SK-N-SH (cell line): ENCODE measurements around the gene NUPR2. TPM values are rescaled to one million over a fixed set of nuclear protein-coding genes. Genes with fewer than 3 reads are reported as not detected.

Source experiments
- CTCF ChIA-PET: fragments of 300-600, 350-600 bp; formaldehyde crosslinking; extraction: SDS; loops from one replicate; lab custom pipeline; 2021; lab: Yijun Ruan, JAX
- POLR2A ChIA-PET: fragments of 350-600 bp; sonication (Branson Sonifier 250); formaldehyde crosslinking; extraction: SDS; loops from one replicate; lab custom pipeline; 2020; ENCODE audit warnings: antibody characterized with exemption, inconsistent platforms; lab: Yijun Ruan, JAX
- DNase-seq: peaks from one replicate; pipeline ENCODE4 v3.0.0; 2012
- H2AFZ ChIP-seq: fragments of 200-600 bp; sonication (generic); 2 replicates; pipeline ENCODE4 v1.8.1; 2016; ENCODE audit warnings: antibody characterized with exemption, mild to moderate bottlenecking, low read depth
- H3F3A ChIP-seq: fragments of 200-600 bp; sonication (generic); replicated peaks from 2 replicates; pipeline ENCODE3; 2016; ENCODE audit warnings: antibody characterized with exemption, mild to moderate bottlenecking; ENCODE audit not compliant: insufficient read depth
- H3K27ac ChIP-seq, 2 experiments: fragments of 200-500 bp in 1 of 2; fragments of 200-600 bp in 1 of 2; sonication (Bioruptor generic) in 1 of 2; sonication (generic), shearing (Covaris generic) in 1 of 2; 2 replicates each; pipeline versions ENCODE4 v1.5.1 to v1.6.1; 2014 to 2016; ENCODE audit warnings: low read depth in 2 of 2, inconsistent platforms in 1 of 2, low read length in 1 of 2, mild to moderate bottlenecking in 1 of 2, mixed read lengths in 1 of 2
- H3K27me3 ChIP-seq: fragments of 200-600 bp; sonication (generic), shearing (Covaris generic); 2 replicates; pipeline ENCODE4 v1.6.1; 2016; ENCODE audit warnings: mixed run types; ENCODE audit not compliant: insufficient read depth
- H3K36me3 ChIP-seq, 2 experiments: fragments of 200-500 bp in 1 of 2; fragments of 200-600 bp in 1 of 2; sonication (Bioruptor generic) in 1 of 2; sonication (generic) in 1 of 2; replicated peaks in 1 of 2; 2 replicates each; pipeline versions ENCODE3 to v1.5.1; 2014 to 2016; ENCODE audit warnings: low read length in 1 of 2, mild to moderate bottlenecking in 1 of 2; ENCODE audit not compliant: insufficient read depth in 2 of 2, control insufficient read depth in 1 of 2
- H3K4me1 ChIP-seq, 2 experiments: fragments of 200-500 bp in 1 of 2; fragments of 200-600 bp in 1 of 2; sonication (Bioruptor generic) in 1 of 2; sonication (generic), shearing (Covaris generic) in 1 of 2; 2 replicates each; pipeline versions ENCODE4 v1.5.1 to v1.6.1; 2014 to 2016; ENCODE audit warnings: low read depth in 1 of 2, low read length in 1 of 2, mixed run types in 1 of 2; ENCODE audit not compliant: insufficient read depth in 2 of 2, control insufficient read depth in 1 of 2
- H3K4me2 ChIP-seq: fragments of 200-600 bp; sonication (generic), shearing (Covaris generic); 2 replicates; pipeline ENCODE4 v1.6.1; 2017; ENCODE audit warnings: mixed run types
- H3K4me3 ChIP-seq, 2 experiments: fragments of 200-500 bp in 1 of 2; fragments of 200-600 bp in 1 of 2; sonication (Bioruptor generic) in 1 of 2; sonication (generic), shearing (Covaris generic) in 1 of 2; 2 replicates each; pipeline versions ENCODE4 v1.5.1 to v1.8.1; 2014 to 2016; ENCODE audit warnings: low read depth in 2 of 2, inconsistent platforms in 1 of 2, low read length in 1 of 2, mild to moderate bottlenecking in 1 of 2, mixed read lengths in 1 of 2, moderate library complexity in 1 of 2
- H3K79me2 ChIP-seq: fragments of 200-600 bp; sonication (generic); 2 replicates; pipeline ENCODE4 v1.8.1; 2017; ENCODE audit warnings: mild to moderate bottlenecking; ENCODE audit not compliant: insufficient read depth
- H3K9ac ChIP-seq: fragments of 200-600 bp; sonication (generic); 2 replicates; pipeline ENCODE4 v1.6.1; 2017; ENCODE audit warnings: mixed run types
- H3K9me2 ChIP-seq: fragments of 200-600 bp; sonication (generic); 2 replicates; pipeline ENCODE4 v1.6.1; 2017; ENCODE audit warnings: mixed run types
- H3K9me3 ChIP-seq: fragments of 200-600 bp; sonication (generic); 2 replicates; pipeline ENCODE4 v1.6.1; 2017; ENCODE audit warnings: mixed run types, mild to moderate bottlenecking, moderate library complexity
- H4K20me1 ChIP-seq: fragments of 200-600 bp; sonication (generic); 2 replicates; pipeline ENCODE4 v1.6.1; 2017; ENCODE audit warnings: mild to moderate bottlenecking, mixed run types; ENCODE audit not compliant: insufficient read depth
- CHD2 ChIP-seq: fragments of 150-350 bp; IDR thresholded peaks from 2 replicates; pipeline ENCODE4 v1.6.1; 2018; ENCODE audit warnings: low read length; ENCODE audit not compliant: partially characterized antibody
- EP300 ChIP-seq, 2 experiments: IDR thresholded peaks; 2 replicates each; pipeline versions ENCODE4 v1.4.0 to v1.6.1; 2012; ENCODE audit warnings: borderline replicate concordance in 1 of 2, low read depth in 1 of 2, low read length in 1 of 2
- EZH2phosphoT487 ChIP-seq: fragments of 200-600 bp; sonication (generic); IDR thresholded peaks from 2 replicates; pipeline ENCODE4 v1.6.1; 2017; ENCODE audit warnings: low read depth, mixed run types, mild to moderate bottlenecking, antibody characterized with exemption, moderate library complexity, borderline replicate concordance
- FOSL2 ChIP-seq: IDR thresholded peaks from 2 replicates; pipeline ENCODE4 v1.4.0; 2012; ENCODE audit warnings: low read depth, mild to moderate bottlenecking, moderate library complexity, borderline replicate concordance
- FOXJ3 ChIP-seq: sonication (generic); formaldehyde crosslinking; IDR thresholded peaks from 2 replicates; pipeline ENCODE4 v1.5.1; 2020; ENCODE audit warnings: mild to moderate bottlenecking, missing genetic modification reagents
- FOXM1 ChIP-seq: IDR thresholded peaks from 2 replicates; pipeline ENCODE4 v1.4.0; 2012; ENCODE audit warnings: low read depth, mild to moderate bottlenecking
- GABPA ChIP-seq: IDR thresholded peaks from 2 replicates; pipeline ENCODE4 v1.4.0; 2012; ENCODE audit warnings: low read depth, mild to moderate bottlenecking
- GATA2 ChIP-seq: sonication (generic); formaldehyde crosslinking; IDR thresholded peaks from 2 replicates; pipeline ENCODE4 v1.5.0; 2020; ENCODE audit warnings: mild to moderate bottlenecking, missing genetic modification reagents
- MEF2A ChIP-seq: IDR thresholded peaks from 2 replicates; pipeline ENCODE4 v1.4.0; 2012; ENCODE audit warnings: low read depth, borderline replicate concordance
- MXI1 ChIP-seq: IDR thresholded peaks from 2 replicates; pipeline ENCODE4 v1.6.1; 2012; ENCODE audit warnings: mild to moderate bottlenecking, low read depth, low read length, improper control_type of control experiment
- NFIC ChIP-seq: IDR thresholded peaks from 2 replicates; pipeline ENCODE4 v1.4.0; 2012; ENCODE audit warnings: borderline replicate concordance
- NRF1 ChIP-seq: IDR thresholded peaks from 2 replicates; pipeline ENCODE4 v1.6.1; 2012; ENCODE audit warnings: low read depth, mild to moderate bottlenecking, low read length
- POLR2AphosphoS5 ChIP-seq: IDR thresholded peaks from 2 replicates; pipeline ENCODE4 v1.6.1; 2012; ENCODE audit warnings: low read depth, low read length
- RCOR1 ChIP-seq: fragments of 150-350 bp; IDR thresholded peaks from 2 replicates; pipeline ENCODE4 v1.6.1; 2017; ENCODE audit warnings: antibody characterized with exemption, low read length
- RFX5 ChIP-seq: IDR thresholded peaks from 2 replicates; pipeline ENCODE4 v1.6.1; 2012; ENCODE audit warnings: mild to moderate bottlenecking, improper control_type of control experiment, low read length
- RXRA ChIP-seq: IDR thresholded peaks from 2 replicates; pipeline ENCODE4 v1.4.0; 2012; ENCODE audit warnings: low read depth, mild to moderate bottlenecking, borderline replicate concordance
- SIN3A ChIP-seq: IDR thresholded peaks from 2 replicates; pipeline ENCODE4 v1.6.1; 2012; ENCODE audit warnings: low read depth, mild to moderate bottlenecking, low read length, moderate library complexity, borderline replicate concordance
- TCF12 ChIP-seq: IDR thresholded peaks from 2 replicates; pipeline ENCODE4 v1.4.0; 2012
- TEAD4 ChIP-seq: IDR thresholded peaks from 2 replicates; pipeline ENCODE4 v1.4.0; 2012; ENCODE audit warnings: mild to moderate bottlenecking, borderline replicate concordance; ENCODE audit not compliant: insufficient read depth
- YY1 ChIP-seq: IDR thresholded peaks from 2 replicates; pipeline ENCODE4 v1.4.0; 2012; ENCODE audit warnings: low read depth, mild to moderate bottlenecking
- WGBS: methylation state at CpG from one replicate; pipeline ENCODE4 v1.1.6; 2017; ENCODE audit warnings: low lambda C conversion rate; 5-methylcytosine and 5-hydroxymethylcytosine counted together
- polyA plus RNA-seq, 3 experiments: library from polyadenylated mRNA; depleted of rRNA; stranded (reverse); fragments of >200 nt; gene quantifications; 2 replicates each; pipeline ENCODE4 v1.2.3, GENCODE V29; 2012
- TF ChIP-seq, protein P1 (sequence below): fragments of 150-350 bp; IDR thresholded peaks from 2 replicates; pipeline ENCODE4 v1.6.1; 2016; ENCODE audit warnings: mild to moderate bottlenecking, low read depth, low read length
- TF ChIP-seq, protein P2 (sequence below): IDR thresholded peaks from 2 replicates; pipeline ENCODE4 v1.4.0; 2012; ENCODE audit warnings: low read depth, borderline replicate concordance
- TF ChIP-seq, protein P3 (sequence below): IDR thresholded peaks from 2 replicates; pipeline ENCODE4 v1.4.0; 2012; ENCODE audit warnings: low read depth
- TF ChIP-seq, protein P4 (sequence below): IDR thresholded peaks from 2 replicates; pipeline ENCODE4 v1.4.0; 2012; ENCODE audit warnings: low read depth, borderline replicate concordance
- TF ChIP-seq, protein P5 (sequence below): IDR thresholded peaks from 2 replicates; pipeline ENCODE4; 2012
- TF ChIP-seq, protein P6 (sequence below): fragments of 150-350 bp; IDR thresholded peaks from 2 replicates; pipeline ENCODE4 v1.6.1; 2017; ENCODE audit warnings: antibody characterized with exemption, low read length, low read depth, borderline replicate concordance

Gene NUPR2
- polyA plus RNA-seq, 1 of the 3 experiments (the other 2 are of a cell fraction), result not detected

DNA sequence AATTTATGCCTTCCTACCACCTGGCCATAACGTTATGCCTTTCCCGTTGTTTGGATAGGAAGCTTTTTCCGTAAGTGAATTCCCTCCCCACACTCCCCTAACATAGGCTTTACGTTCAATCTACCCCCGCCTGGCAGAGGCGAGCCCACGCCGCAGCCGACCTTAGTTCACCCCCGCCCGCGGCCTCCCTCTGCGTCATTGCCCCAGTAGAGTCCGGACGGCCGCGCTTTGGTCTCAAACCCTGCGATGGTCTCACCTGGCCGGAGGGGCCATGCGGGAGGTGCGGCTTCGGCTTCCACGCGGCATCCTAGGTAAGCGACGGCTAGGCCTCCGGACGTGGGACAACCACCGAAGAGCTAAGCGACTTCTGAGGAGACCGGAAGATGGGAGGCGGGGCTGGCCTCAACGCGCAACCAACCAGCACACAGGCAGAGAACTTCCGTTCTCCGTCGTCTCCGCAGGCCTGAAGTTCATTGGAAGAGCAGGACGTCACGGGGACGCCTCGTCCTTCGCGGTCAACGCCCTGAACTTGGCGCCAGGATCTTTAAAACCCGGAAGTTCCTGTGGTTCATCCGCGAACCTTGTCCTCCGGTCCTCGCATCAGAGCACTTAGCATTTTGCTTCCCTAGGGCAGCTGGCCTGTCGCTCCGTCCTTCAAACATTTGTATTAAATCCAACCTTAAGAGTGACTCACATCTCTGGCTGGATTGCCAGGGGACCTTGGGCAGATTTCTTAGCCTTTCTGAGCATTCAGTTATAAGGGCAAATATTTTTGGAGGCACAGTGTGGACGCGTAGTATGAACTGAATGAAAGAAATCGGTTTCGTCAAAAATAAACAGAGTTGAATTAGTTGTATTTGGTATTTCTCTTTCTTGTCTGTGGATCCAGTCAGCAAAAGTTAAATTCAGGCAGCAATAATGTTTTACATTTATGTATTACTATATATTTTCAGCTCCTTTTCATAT lies 9.8 kb downstream of the NUPR2 start, which contains the start of gene CHCHD2:
CHCHD2 (minus strand) TSS at position 369 of the 966 bp plus-strand sequence; CDS start at position 306, 63 bp downstream.
- WGBS, result 2% methylated on average over 45 of the region's 57 CpGs
- Histone ChIP-seq H3F3A (peaks cover 26% of the 10 kb centered on the region), H3K4me1 (peaks cover 0 to 8% of the 10 kb centered on the region in 2 experiments; a peak in 2 of 4 replicates), H4K20me1 (peaks cover 33% of the 10 kb centered on the region), H3K9ac (peak within 1 kb of the TSS; percentile 92), H2AFZ (peak within 1 kb of the TSS; percentile 98), H3K9me3 (no peaks in the 10 kb centered on the region), H3K27ac (peak within 1 kb of the TSS; percentile 70 to 88), H3K4me2 (peak within 1 kb of the TSS; percentile 86), H3K36me3 (peaks cover 25 to 33% of the 10 kb centered on the region in 2 experiments), H3K79me2 (peaks cover 40% of the 10 kb centered on the region), H3K9me2 (no peaks in the 10 kb centered on the region), H3K4me3 (peak within 1 kb of the TSS; percentile 75 to 86), H3K27me3 (no peaks in the 10 kb centered on the region; the same call in 1 of the 2 replicates)
- ChIA-PET CTCF (interaction anchor here (0.9 to 1.6 kb wide), 3 partner anchors 18 to 32 kb away, joined by 4 to 9 read pairs (median 8); no protein-coding TSS in a partner anchor), POLR2A (interaction anchor here (0.6 to 1.5 kb wide), 11 partner anchors 9 to 741 kb away, joined by 3 to 8 read pairs (median 4); partner anchors contain the start of genes CCT6A, NUPR2, PSPH and SUMF2)
- DNase-seq, result peak; percentile 98
- TF ChIP-seq TCF12 (peak; percentile 22; the same call in 1 of the 2 replicates), RFX5 (no peak; the same call in 1 of the 2 replicates), POLR2AphosphoS5 (peak; percentile 88), EZH2phosphoT487 (no peak), NFIC (peak; percentile 43; the same call in 1 of the 2 replicates), RXRA (no peak), EP300 (IDR thresholded peaks at IDR 0.05; ENCODE audit: borderline replicate concordance in 1 of 2, low read depth in 1 of 2, low read length in 1 of 2) (no peak), TEAD4 (no peak), RCOR1 (no peak), YY1 (peak; percentile 63; the same call in 1 of the 2 replicates), FOSL2 (no peak), CHD2 (no peak), NRF1 (no peak; the same call in 1 of the 2 replicates), GATA2 (CRISPR knock-in tag) (no peak), FOXJ3 (0 out of 2 replicates have a peak, but pooled peaks have one; percentile 34), MEF2A (no peak), SIN3A (peak; percentile 86), FOXM1 (no peak), MXI1 (peak; percentile 94), GABPA (peak; percentile 92)
- TF ChIP-seq, protein P1, sequence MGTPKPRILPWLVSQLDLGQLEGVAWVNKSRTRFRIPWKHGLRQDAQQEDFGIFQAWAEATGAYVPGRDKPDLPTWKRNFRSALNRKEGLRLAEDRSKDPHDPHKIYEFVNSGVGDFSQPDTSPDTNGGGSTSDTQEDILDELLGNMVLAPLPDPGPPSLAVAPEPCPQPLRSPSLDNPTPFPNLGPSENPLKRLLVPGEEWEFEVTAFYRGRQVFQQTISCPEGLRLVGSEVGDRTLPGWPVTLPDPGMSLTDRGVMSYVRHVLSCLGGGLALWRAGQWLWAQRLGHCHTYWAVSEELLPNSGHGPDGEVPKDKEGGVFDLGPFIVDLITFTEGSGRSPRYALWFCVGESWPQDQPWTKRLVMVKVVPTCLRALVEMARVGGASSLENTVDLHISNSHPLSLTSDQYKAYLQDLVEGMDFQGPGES, result no peak; the same call in none of the 2 replicates
- TF ChIP-seq, protein P2, sequence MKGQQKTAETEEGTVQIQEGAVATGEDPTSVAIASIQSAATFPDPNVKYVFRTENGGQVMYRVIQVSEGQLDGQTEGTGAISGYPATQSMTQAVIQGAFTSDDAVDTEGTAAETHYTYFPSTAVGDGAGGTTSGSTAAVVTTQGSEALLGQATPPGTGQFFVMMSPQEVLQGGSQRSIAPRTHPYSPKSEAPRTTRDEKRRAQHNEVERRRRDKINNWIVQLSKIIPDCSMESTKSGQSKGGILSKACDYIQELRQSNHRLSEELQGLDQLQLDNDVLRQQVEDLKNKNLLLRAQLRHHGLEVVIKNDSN, result peak; percentile 79
- TF ChIP-seq, protein P3, sequence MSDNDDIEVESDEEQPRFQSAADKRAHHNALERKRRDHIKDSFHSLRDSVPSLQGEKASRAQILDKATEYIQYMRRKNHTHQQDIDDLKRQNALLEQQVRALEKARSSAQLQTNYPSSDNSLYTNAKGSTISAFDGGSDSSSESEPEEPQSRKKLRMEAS, result peak; percentile 61
- TF ChIP-seq, protein P4, sequence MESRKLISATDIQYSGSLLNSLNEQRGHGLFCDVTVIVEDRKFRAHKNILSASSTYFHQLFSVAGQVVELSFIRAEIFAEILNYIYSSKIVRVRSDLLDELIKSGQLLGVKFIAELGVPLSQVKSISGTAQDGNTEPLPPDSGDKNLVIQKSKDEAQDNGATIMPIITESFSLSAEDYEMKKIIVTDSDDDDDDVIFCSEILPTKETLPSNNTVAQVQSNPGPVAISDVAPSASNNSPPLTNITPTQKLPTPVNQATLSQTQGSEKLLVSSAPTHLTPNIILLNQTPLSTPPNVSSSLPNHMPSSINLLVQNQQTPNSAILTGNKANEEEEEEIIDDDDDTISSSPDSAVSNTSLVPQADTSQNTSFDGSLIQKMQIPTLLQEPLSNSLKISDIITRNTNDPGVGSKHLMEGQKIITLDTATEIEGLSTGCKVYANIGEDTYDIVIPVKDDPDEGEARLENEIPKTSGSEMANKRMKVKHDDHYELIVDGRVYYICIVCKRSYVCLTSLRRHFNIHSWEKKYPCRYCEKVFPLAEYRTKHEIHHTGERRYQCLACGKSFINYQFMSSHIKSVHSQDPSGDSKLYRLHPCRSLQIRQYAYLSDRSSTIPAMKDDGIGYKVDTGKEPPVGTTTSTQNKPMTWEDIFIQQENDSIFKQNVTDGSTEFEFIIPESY, result no peak
- TF ChIP-seq, protein P5, sequence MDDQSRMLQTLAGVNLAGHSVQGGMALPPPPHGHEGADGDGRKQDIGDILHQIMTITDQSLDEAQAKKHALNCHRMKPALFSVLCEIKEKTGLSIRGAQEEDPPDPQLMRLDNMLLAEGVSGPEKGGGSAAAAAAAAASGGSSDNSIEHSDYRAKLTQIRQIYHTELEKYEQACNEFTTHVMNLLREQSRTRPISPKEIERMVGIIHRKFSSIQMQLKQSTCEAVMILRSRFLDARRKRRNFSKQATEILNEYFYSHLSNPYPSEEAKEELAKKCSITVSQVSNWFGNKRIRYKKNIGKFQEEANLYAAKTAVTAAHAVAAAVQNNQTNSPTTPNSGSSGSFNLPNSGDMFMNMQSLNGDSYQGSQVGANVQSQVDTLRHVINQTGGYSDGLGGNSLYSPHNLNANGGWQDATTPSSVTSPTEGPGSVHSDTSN, result peak; percentile 100
- TF ChIP-seq, protein P6, sequence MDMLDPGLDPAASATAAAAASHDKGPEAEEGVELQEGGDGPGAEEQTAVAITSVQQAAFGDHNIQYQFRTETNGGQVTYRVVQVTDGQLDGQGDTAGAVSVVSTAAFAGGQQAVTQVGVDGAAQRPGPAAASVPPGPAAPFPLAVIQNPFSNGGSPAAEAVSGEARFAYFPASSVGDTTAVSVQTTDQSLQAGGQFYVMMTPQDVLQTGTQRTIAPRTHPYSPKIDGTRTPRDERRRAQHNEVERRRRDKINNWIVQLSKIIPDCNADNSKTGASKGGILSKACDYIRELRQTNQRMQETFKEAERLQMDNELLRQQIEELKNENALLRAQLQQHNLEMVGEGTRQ, result no peak
